HepG2 (cell line): Measurements from ENCODE around the gene MYO9A.

Experiments used
- ATF1 ChIP-seq: IDR thresholded peaks from 2 replicates; pipeline ENCODE4 v1.6.1; 2016; ENCODE audit warnings: mild to moderate bottlenecking, control low read depth
- EZH2 ChIP-seq: conservative IDR thresholded peaks from 2 replicates; pipeline ENCODE4 v1.6.1; 2012; ENCODE audit warnings: mild to moderate bottlenecking, low read depth, low read length, moderate library complexity
- FOSL1 ChIP-seq: sonication (generic); formaldehyde crosslinking; IDR thresholded peaks from 2 replicates; pipeline ENCODE4 v1.9.0; 2021; ENCODE audit warnings: missing genetic modification reagents, borderline replicate concordance
- GABPA ChIP-seq, 2 experiments: IDR thresholded peaks; 2 replicates each; pipeline ENCODE4 v1.6.1; 2011 to 2016; ENCODE audit warnings: low read depth in 2 of 2, low read length in 1 of 2, missing biosample characterization in 1 of 2, missing genetic modification characterization in 1 of 2
- HCFC1 ChIP-seq: fragments of 150-350 bp; IDR thresholded peaks from 2 replicates; pipeline ENCODE4 v1.6.1; 2014; ENCODE audit warnings: low read depth, low read length
- KMT2B ChIP-seq: IDR thresholded peaks from 2 replicates; pipeline ENCODE4 v1.6.1; 2016; ENCODE audit warnings: missing genetic modification reagents, missing compliant biosample characterization
- MBNL3 ChIP-seq: fragments of 250-450 bp; sonication (Bioruptor Pico); conservative IDR thresholded peaks from 2 replicates; pipeline ENCODE4 v1.8.0; 2022; ENCODE audit warnings: mild to moderate bottlenecking, inconsistent platforms
- POLR2AphosphoS5 ChIP-seq: IDR thresholded peaks from 2 replicates; pipeline ENCODE4 v1.6.1; 2012; ENCODE audit warnings: low read depth, low read length
- POLR2G ChIP-seq: fragments of 200-400 bp; formaldehyde crosslinking; IDR thresholded peaks from 2 replicates; pipeline ENCODE4 v1.6.1; 2018; ENCODE audit warnings: mild to moderate bottlenecking, low read depth, low read length, moderate library complexity
- ZNF24 ChIP-seq: fragments of 450-650 bp; IDR thresholded peaks from 2 replicates; pipeline ENCODE4 v1.6.1; 2017; ENCODE audit warnings: antibody characterized with exemption, mild to moderate bottlenecking

- TF ChIP-seq ATF1 (no peak), EZH2 (no peak), KMT2B (CRISPR knock-in tag) (no peak), GABPA (IDR thresholded peaks at IDR 0.05; ENCODE audit: low read depth, low read length) (no peak), GABPA (CRISPR knock-in tag; IDR thresholded peaks at IDR 0.05; ENCODE audit: low read depth) (no peak), FOSL1 (CRISPR knock-in tag) (no peak), MBNL3 (CRISPR knock-in tag) (no peak), POLR2AphosphoS5 (no peak), POLR2G (no peak), ZNF24 (no peak), HCFC1 (no peak)
Measured at GRCh38 chr15:71893691-71894090, 224.3 kb downstream of the MYO9A start.
